GM03348 (cell line): ENCODE measurements around the gene PNMA1.

Experiments
- DNase-seq: peaks from one replicate; pipeline ENCODE4 v3.0.0; 2012; ENCODE audit warnings: low spot score

PNMA1 gene

DNA sequence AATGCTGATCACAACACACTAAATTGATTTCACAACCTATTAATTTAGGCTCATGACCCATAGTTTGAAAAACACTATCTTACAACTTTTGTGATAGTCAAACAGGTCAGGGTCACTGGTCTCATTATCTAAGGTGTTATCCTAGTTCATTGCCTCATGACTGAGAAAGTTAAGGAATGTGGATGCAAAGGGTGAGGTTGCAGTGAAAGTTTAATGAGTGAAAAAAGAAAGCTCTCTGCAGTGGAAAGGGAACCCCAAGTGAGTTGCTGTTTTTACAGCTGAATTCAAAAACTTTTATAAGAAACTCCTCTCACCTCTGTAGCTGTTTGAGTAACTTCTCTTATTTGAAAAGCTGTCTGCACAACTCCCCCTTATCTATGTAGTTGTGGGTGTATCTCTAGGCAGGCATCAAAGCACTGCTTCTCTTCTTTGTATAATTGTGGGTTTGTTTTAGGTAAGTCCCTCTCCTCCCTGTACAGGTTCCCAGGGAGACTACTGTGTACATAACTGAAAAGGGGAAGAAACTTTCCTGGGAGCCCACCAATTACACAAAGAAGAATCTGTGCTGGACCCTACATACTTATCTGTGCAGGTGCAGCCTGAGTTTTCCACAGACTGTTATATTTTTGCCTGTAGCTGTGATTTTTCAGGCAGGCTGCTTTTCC, 50.5 kb downstream of the PNMA1 start:
- no peak for DNase-seq

DNA sequence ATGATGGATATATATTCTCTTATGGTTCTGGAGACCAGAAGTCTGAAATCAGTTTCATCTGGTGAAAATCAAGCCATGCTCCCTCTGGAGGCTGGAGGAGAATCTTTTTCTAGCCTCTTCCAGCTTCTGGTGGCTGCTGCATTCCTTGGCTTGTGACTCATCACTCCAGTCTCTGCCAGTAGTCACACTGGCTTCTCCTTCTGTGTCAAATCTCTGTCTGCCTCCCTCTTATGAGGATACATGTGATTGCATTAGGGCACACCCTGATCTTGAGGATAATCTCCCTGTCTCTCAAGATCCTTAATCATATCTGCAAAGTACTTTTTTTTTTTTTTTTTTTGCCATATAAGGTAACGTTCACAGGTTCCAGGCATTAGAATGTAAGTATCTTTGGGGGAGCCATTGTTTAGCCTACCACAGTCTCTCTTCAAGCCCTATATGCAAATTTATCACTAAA, 51.7 kb downstream of the PNMA1 start:
- DNase-seq: peak; percentile 80

DNA sequence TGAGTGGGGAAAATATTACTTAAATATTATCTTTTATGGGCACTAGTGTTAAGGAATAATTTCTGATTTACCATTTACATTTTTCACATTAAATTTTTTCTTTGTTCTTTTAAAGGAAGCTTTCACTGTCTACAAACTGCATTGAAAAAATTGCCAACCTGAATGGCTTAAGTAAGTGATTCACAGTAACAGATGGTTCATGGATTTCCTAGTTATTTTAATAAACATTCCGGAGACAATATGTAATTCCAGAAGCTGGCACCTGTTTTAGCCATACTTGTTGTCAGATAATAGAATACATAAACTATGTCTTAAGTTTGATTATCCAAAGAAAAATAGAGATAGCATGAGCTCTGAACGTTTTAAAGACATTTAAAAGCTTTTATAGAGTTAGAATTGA, 52.3 kb downstream of the PNMA1 start:
- DNase-seq: no peak
